ENCODE results near the gene SELENBP1. TPM values are rescaled to one million over a fixed set of nuclear protein-coding genes. Genes with fewer than 3 reads are reported as not detected.
A peak's percentile ranks its signal among the peaks of the same experiment; 100 is the strongest.

SELENBP1 gene
- total and polyA plus RNA-seq, 2 of the 13 experiments (the other 11 are each of a cell fraction or from before 2014, with no cell fraction given): 27.8 to 29.0 TPM

GRCh38 chr1:151327223-151327902 is 45.1 kb downstream of the SELENBP1 start, which contains the start of gene PI4KB (continued):
- TF ChIP-seq ZNF20 (CRISPR knock-in tag; IDR thresholded peaks at IDR 0.05): no peak
- no peak; the same call in 1 of the 2 replicates for TF ChIP-seq TFDP1 (CRISPR knock-in tag; IDR thresholded peaks at IDR 0.05; ENCODE audit: borderline replicate concordance)
- TF ChIP-seq MIER2 (CRISPR knock-in tag; IDR thresholded peaks at IDR 0.05): no peak
- TF ChIP-seq ZNF430 (CRISPR knock-in tag; IDR thresholded peaks at IDR 0.05): peak; percentile 31; the same call in 1 of the 2 replicates
- TF ChIP-seq HDAC6 (IDR thresholded peaks at IDR 0.05; ENCODE audit: low read depth, low read length): peak; percentile 98; the same call in 1 of the 2 replicates
- TF ChIP-seq HNF1A (IDR thresholded peaks at IDR 0.05; ENCODE audit: low read depth): no peak
- TF ChIP-seq HNF1A (CRISPR knock-in tag; IDR thresholded peaks at IDR 0.05; ENCODE audit: borderline replicate concordance): no peak
- TF ChIP-seq AGO2 (optimal IDR thresholded peaks at IDR 0.05; ENCODE audit: low read depth, low read length): peak; percentile 24
- TF ChIP-seq SP2 (CRISPR knock-in tag; IDR thresholded peaks at IDR 0.05): no peak
- TF ChIP-seq ZNF605 (CRISPR knock-in tag; IDR thresholded peaks at IDR 0.05): 0 out of 2 replicates have a peak, but pooled peaks have one; percentile 27
- no peak for TF ChIP-seq GZF1 (CRISPR knock-in tag; IDR thresholded peaks at IDR 0.05)
- no peak for TF ChIP-seq LCORL (IDR thresholded peaks at IDR 0.05)
- TF ChIP-seq LCORL (CRISPR knock-in tag; IDR thresholded peaks at IDR 0.05): 0 out of 2 replicates have a peak, but pooled peaks have one; percentile 14
- 0 out of 2 replicates have a peak, but pooled peaks have one; percentile 7 for TF ChIP-seq PAX8 (CRISPR knock-in tag; IDR thresholded peaks at IDR 0.05; ENCODE audit: borderline replicate concordance)
- no peak for TF ChIP-seq NCOA2 (CRISPR knock-in tag; IDR thresholded peaks at IDR 0.05)
- TF ChIP-seq KDM4B (CRISPR knock-in tag; IDR thresholded peaks at IDR 0.05): 0 out of 2 replicates have a peak, but pooled peaks have one; percentile 6
- peak; percentile 71 for TF ChIP-seq PHF20 (CRISPR knock-in tag; IDR thresholded peaks at IDR 0.05)
- TF ChIP-seq KLF9 (CRISPR knock-in tag; IDR thresholded peaks at IDR 0.05; ENCODE audit: low read depth): no peak
- peak in 1 of 2 experiments; percentile 3; a peak in 1 of 4 replicates for TF ChIP-seq KLF16 (CRISPR knock-in tag; IDR thresholded peaks at IDR 0.05)
- TF ChIP-seq DRAP1 (CRISPR knock-in tag; IDR thresholded peaks at IDR 0.05): peak; percentile 80
- 0 out of 2 replicates have a peak, but pooled peaks have one; percentile 18 for TF ChIP-seq MXD1 (CRISPR knock-in tag; IDR thresholded peaks at IDR 0.05)
- 0 out of 2 replicates have a peak, but pooled peaks have one; percentile 36 for TF ChIP-seq ZGPAT (CRISPR knock-in tag; IDR thresholded peaks at IDR 0.05)
- 0 out of 2 replicates have a peak, but pooled peaks have one; percentile 24 for TF ChIP-seq ZNF775 (CRISPR knock-in tag; IDR thresholded peaks at IDR 0.05; ENCODE audit: borderline replicate concordance)
